Right forelimb (tissue), 1 donor: ENCODE results near the gene B4GALT3.

ENCODE experiments used
- DNase-seq: peaks from one replicate; pipeline ENCODE4 v3.0.0-alpha.2; 2018

B4GALT3 gene

DNA sequence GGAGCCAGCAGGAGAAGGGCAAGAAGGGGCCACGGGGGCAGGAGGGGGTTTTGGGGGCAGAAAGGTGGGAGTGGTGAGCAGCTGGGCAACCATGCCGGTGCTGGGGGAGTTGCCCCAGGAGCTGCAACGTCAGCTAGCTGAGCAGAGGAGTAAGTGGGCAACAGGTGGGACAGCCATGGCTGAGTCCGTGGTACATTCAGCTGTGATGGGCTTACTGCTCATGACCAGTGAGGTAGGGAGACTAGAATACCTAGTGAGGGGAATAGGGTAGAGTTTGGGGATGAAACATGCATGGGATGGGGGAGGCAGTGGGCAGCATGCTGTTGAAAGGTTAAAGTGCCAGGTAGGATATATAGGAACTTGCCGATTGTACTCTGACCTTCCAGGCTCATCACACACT lies 15.7 kb downstream of the B4GALT3 start:
- no peak for DNase-seq

DNA sequence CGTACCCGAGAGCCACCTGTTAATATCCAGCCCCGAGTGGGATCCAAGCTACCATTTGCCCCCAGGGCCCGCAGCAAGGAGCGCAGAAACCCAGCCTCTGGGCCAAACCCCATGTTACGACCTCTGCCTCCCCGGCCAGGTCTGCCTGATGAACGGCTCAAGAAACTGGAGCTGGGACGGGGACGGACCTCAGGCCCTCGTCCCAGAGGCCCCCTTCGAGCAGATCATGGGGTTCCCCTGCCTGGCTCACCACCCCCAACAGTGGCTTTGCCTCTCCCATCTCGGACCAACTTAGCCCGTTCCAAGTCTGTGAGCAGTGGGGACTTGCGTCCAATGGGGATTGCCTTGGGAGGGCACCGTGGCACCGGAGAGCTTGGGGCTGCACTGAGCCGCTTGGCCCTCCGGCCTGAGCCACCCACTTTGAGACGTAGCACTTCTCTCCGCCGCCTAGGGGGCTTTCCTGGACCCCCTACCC lies 16.6 kb downstream of the B4GALT3 start:
- no peak for DNase-seq

DNA sequence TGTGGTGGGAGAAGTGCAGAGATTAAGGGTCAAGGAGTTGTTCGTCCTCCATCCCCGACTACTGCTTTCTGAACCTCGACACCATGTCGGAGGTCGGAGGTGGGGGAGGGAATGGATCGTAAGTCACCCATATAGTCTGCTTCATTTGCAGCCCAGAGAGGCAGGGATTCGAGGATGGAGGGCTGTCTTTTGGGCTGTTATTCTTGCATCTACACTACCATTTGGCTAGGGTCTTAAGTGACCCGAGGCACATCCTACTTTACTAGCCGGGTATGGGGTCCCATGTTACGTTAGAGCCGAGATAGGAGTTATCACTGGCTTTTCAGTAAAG lies 17.4 kb downstream of the B4GALT3 start:
- no peak for DNase-seq

DNA sequence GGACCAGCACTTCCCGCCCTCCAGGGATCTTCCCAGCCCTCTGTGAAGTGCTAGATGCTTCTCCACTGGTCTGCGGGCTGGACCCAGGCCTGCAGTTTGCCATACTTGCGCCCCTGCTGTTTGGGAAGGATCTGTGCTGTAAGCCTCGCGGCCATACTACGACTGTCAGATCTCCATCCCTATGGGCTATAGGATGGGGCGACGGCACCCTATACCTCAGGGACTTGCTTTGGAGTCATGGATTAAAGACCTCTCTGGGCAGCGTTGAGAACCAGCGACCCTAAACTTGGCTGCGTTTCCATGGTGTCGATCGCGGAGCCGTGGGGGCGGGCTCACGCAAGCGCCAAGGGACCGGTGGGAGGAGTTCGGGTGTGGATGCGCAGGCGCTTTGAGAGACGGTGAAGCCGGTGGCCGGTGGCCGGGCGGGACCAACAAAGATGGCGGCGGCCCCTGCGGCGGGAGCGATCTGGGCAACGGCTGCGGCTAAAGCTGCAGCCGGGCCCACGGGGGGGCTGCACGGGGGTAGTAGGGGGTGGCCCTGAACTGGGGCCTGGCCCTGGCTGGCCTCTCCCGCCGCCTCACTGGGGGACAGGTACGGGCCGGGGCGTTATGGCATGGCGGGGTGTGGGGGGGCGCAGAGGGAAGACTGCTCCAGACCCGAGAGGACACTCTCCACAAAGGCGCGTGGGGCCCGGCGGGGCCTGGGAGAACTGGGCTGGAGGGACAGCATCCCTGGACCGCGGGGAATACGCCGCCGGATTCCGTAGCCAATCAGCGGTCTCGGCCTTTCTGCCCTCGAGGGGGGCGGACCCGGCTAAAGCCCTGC lies 18.0 kb downstream of the B4GALT3 start, which contains the start of gene USP21:
USP21 (plus strand) TSS at position 414 of the 826 bp plus-strand sequence. CDS start 1,141 bp downstream, outside the sequence.
- peak; percentile 95 for DNase-seq

DNA sequence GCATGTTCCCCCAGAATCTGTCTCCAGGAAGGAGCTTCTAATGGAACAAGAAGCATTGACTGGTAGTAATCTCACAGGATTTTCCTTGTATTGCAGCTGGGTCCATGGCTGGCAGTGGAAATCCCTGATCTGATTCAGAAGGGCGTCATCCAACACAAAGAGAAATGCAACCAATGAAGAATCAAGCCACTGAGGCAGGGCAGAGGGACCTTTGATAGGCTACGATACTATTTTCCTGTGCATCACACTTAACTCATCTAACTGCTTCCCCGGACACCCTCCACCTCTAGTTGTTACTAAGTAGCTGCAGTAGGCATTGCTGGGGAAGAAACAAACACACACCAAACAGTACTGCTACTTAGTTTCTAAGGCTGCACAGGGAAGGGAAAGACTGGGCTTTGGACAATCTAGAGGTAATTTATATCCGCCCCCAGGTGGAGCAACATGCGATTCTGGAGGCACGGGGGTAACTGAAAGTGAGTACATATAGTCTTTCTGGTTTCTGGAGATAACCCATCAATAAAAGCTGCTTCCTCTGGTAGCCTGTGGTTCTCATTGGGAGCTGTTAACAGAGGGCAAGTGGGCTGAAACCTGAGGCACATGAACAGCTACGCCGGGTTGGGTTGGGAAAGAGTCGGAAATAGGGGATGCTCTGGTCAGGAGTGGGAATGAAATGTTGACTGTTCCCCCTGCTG lies 18.8 kb downstream of the B4GALT3 start:
- DNase-seq = no peak

DNA sequence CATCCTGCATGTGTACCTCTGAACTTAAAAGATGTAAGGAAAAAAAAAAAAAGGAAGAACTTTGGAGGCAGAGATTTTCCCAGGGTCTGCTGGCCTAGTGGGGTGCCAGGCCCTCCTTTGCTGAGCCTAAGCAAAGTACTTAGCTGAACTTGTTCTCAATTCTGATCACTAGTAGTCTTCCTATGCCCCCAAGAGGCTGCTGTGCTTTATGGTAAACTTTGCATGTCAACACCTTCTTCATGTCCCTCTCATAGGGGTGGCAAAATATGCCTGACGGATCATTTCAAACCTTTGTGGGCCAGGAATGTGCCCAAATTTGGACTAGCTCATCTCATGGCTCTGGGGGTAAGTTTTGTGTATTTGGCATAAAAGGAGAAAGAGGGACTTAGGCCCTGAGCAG lies 19.4 kb downstream of the B4GALT3 start:
- no peak for DNase-seq

DNA sequence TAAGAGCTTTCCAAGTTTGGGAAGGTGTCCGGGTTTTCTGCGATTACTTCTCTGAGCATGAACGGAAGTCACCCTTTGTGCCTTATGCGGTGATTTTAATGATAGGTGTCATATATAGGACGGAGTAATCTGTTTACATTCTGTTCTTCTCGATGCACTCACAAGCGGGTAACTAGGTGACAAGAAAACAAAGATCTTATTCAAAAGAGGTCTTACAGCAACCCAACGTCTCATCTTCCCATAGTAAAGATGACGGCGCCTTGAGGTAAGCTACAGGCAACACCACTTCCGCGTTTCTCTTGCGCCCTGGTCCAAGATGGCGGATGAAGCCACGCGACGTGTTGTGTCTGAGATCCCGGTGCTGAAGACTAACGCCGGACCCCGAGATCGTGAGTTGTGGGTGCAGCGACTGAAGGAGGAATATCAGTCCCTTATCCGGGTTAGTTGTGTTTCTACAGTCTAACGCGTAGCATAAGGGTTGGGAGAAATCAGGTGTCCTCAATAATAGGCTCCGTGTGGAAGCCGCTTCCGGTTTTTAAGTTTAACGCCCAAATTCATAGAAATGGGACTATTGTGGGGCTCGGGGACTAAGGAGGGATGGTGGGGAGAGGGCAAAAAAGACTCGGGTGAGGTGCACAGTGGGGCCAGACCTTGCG lies 23.5 kb downstream of the B4GALT3 start, which contains the start of gene UFC1:
UFC1 (plus strand) TSS at position 297 of the 656 bp plus-strand sequence; CDS start at position 317, 20 bp downstream.
- DNase-seq = peak; percentile 87

DNA sequence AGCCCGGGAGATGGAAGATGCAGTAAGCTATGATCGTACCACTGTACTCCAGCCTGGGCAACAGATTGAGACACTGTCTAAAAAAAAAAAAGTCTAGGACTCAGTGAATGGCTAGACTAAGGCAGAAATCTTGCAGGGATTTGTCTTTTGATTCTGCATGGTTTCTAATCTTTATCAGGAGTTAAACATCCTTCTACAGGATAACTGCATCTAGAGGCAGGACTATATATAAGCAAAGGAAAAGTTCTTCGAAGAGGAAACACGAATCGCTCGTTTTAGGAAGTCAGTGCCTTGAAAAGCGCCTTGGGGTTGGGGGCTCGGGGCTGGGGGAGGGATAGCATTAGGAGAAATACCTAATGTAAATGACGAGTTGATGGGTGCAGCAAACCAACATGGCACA lies 24.1 kb downstream of the B4GALT3 start:
- DNase-seq = no peak

DNA sequence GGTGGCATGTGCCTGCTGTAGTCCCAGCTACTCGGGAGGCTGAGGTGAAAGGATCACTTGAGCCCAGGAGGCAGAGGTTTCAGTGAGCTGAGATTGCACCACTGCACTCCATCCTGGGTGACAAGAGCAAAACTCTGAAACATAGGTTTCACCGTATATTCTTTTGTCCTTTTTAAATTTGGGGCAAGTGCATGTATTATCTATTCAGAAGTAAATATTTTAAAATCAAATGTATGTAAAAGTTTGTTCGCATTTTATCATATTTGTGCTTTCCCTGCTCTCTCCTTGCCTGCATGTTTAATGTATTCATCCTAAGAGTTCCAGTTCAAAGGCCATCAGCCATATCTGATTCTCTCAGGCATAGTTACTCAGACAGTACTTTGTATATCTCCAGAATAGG lies 31.5 kb downstream of the B4GALT3 start:
- no peak for DNase-seq

DNA sequence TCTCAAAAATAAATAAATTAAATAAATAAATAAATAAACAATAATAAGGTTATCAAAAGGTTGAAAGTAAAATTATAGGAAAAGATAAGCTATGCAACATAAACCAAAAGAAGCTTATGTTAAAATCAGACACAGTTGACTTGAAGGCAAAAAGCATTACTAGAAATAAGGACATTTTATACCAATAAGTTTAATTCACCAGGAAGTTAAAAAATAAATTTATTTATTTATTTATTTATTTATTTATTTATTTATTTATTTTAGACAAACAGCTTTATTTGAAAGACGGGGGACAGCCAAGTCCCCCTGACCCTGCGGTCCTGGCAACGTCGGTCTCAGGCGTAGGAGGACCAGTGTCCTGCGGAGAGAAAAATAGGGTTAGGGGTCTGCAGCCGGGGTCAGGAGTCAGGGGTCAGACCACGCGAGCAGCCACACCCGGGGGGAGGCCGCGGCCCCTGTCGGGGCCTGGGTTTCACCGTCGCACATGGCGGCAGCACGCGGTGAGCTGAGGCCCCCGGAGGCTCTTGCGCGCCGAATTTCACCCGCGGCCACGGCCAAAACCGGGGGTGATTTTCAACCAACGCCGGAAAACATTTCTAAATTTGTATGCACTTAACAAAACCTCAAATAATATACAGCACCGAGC lies 36.4 kb downstream of the B4GALT3 start:
- DNase-seq = no peak

DNA sequence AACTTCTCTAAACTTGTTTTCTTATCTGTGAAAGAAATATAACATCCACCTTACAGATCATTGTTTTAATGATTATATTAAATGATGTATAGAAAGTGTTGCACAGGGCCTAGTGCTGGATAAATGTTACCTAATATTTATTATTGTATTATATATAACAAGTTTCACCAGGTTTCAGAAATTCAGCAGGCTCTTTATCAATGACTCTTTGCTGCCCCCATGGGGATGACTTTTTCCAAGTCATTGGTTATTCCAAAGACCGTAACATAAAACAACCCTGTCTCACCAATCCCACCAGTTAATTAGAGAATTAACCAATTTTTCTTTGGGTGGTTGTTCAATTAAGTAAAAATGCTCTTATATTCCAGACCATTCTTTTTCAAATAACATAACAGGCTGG lies 37.5 kb downstream of the B4GALT3 start:
- no peak for DNase-seq

DNA sequence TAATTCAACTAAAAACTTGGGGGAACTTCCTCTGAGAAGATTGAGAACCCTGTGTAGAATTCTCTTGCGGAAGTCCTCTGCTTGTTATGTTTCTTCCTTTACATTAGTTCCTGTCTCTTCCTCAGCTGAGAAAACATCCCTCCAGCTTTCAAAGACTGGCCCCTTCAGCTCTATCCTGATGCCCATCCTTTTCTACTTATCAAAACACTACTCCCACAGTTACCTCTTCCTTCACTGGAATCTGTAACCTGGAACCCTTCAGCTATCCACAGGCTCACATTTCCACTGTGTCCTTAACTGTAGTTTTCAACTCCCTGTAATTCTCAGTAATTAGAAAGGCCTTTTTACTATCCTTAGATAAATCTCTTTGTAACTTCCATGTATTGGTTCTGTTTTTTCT lies 38.9 kb downstream of the B4GALT3 start:
- DNase-seq = no peak

DNA sequence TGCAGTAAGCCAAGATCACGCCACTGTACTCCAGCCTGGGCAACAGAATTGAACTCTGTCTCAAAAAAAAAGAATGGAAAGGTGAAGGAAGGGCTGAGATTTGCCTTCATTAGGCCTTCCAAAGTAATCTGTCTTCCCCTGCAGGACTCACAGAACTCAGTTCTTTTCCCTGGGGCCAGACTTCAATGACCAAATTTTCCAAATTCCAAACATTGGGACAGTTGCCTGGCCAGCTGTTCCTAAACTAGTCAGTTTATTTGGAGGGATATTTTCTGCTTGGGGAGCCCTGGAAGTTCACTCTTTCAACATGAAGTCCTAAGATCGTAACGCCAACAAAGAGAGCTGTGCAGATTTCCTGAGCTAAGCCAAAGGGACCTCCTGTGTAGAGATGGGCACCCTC lies 39.4 kb downstream of the B4GALT3 start:
- DNase-seq = no peak

DNA sequence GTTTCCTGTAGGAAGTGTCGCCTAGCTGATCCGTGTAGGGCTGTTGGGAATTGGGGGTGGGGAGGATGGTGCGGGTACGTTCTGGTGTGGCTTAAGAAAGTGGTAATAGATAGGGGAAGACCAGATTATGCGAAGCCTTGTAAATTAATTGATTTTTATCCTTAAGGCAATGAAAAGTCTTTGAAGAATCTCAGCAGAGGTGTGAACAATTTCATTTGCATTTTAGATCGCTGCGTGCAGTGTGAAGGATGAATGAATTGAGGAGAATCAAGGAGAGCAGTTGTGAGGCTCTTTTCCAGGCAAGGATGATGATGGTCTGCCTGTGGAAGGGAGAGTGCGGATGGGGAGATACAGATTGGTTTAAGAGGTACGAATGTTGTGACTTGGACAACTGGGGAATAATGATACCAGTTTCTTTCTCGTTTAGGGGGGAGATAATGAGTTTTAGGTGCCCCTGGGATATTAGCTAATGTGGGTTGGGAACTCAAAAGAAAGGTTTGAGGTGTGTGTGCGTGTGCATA lies 44.0 kb downstream of the B4GALT3 start:
- DNase-seq = no peak

DNA sequence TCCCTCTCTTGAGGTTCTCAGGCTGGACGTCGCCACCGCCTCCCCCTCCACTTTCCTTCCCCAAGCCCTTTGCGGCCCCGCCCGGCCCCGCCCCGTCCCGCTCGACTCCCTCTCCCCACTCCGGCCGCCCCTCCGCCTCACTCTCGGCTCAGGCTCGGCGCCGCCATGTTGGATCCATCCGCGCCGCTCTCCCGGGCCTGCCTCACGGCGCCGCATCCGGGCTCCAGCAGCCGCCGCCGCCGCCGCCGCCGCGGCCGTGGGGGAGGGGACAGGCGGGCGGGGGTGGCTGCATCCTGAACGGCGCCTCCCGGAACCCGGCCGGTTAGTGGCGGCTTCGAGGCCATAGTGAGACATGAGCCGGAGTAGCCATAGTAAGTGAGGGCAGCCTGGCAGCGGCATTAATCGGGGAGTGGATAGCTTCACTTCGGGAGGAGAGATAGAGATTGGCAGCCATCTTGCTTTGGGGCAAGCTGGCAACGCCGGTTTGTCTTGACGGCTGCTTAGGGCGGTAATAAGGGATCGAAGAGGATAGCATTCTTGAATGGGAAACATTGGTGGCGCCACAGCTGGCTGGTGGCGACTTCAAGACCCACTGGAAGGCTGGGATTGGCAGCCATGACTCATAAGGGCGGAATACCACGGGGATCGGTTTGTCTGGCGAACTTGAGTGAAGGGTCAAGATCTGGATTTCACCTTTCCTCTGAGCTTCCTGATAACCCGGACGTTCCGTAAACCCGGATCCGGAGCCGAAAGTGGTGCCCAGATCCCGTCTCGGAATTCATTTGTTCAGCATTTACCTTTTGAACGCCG lies 44.7 kb downstream of the B4GALT3 start, which contains the start of gene DEDD:
DEDD (minus strand) TSS at position 258 of the 810 bp plus-strand sequence. CDS start 8,205 bp downstream, outside the sequence.
- peak; percentile 97 for DNase-seq

DNA sequence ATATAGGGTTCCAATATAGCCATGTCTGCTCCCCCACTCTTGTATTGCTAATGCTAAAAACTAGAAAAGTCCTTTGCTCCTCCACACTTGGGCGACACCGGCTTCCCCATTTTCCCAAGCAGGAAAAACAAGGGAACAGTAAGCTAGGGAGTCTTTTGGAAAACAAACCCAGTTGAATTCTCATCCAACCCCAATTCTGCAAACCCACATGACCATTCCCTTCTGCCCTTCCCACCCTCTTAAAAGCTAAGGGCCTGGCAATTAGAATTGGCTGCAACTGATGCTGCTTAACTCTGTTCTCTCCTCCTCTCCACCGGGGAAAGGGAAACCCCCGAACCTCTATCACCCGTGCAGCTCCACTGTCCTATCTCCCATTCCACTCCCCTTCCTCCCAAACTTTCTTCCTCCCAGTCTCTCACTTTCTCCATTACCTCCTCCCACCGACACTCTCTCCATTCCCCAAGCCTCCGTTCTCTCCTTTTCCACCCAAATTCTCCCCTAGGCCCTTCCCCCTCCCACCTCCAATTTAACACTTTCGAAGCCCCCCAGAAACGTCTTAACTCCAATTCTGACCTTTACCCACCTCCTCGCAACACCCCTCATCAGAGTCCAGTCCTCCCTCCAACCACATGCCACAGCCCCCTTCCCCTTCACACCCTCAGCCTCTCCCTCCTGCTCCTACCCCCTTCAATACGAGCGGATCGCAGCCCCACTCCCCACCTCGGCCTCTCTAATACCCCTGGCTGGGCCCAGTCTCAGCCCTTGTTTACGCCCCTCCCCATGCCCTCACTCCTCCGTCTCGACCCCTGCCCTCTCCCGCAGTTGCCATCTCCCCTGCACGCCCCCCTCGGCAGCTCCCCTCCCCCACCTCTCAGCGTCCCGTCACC lies 45.5 kb downstream of the B4GALT3 start:
- DNase-seq = no peak

DNA sequence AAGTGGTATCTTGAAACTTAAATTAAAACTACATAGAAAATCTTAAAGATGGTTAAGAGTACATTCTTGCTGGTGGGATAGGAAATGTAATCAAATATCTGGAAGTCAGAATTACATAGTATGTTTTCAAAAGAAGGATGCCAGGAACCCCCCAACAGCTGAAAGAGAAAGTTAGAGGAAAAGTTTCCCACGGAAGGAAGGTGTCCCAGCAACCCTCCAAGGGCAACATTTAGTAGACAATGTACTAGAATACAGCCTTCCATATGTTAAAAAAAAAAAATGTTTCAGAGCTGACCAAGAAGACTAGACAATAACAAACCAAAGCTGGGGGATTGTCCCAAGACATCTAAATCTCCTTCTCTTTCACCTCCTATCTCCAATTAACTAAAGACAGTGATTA lies 47.0 kb downstream of the B4GALT3 start:
- no peak for DNase-seq

DNA sequence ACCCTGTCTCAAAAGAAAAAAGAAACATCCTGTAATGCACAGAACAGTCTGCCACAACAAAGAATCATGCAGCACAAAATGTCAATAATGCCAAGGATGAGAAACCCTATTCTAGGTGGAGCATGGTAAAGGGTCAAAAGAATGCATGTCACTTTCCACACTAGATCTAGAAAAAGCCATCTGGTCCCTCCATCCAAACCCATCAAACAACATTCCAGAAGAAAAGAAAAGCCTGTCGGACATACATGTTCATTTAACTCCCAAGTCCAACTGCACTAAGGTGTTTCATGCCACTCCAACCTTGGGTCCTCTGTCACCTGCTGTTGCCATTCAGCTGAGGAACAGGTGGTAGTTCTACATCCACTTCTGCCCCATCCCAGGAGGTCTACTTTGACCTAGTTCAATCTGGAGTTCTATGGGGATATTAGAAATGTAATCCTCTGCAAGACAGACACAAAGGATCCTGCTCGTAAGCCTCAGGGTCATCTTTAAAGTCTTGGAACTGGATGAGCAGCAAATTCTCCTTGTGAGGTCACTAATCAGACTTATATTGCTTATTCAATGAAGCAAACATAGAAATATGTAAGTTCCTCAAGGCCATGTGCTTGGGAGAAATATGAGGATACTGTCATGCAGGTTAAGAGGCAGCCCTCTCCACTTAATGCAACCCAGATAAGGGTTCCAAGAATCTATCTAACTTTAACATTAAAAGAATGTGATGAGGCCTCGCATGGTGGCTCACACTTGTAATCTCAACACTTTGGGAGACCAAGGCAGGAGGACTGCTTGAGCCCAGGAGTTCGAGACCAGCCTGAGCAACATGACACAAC lies 48.5 kb downstream of the B4GALT3 start:
- DNase-seq = no peak

DNA sequence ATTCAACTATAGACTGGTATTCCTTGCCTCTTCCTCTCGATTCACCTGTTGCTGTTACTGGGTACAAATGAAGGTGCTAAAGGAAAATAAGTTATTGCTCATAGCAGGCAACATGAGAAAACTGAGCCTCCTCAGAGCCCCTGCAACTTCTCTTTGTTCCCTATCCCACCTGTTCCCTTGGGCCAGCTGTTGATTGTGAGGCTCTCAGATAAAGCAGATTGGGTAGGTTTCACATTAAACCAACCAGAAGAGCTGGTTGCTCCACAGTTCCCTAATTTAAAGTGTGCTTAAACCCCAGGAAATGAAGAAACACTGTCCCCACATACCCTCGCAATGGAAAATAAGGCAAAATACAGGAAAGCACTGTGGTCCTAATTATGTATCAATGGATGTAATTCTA lies 49.7 kb downstream of the B4GALT3 start:
- DNase-seq = no peak

DNA sequence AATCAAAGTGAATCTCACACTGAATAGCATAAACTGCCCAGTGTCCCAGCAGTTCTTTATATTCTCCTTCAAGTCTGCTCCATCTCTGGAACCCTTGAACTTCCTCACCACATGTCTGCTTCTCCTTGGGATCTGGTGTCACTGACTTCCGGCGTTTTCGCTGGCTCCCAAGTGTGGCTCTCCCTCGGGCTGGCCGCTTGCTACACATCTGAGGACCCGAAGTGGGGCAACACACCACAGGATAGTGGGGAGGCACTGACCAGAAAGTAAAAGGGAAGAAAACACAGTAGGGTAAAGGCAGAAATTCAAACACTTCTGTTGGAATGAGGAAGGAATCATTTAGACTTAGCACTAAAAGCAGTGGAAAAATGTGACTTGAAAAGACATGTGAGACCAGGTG lies 54.3 kb downstream of the B4GALT3 start:
- no peak for DNase-seq
